ENCODE measurements around the gene TMTC1.
"Not testable (repeated sequence)": the region's sequence is repeated elsewhere in the genome, so short reads cannot be mapped to it uniquely, and the experiment has no call there.

TMTC1 gene

GRCh38 chr12:29660847-29661246 lies 122.9 kb downstream of the TMTC1 start:
- no peak for DNase-seq

GRCh38 chr12:29656762-29657538 lies 126.8 kb downstream of the TMTC1 start:
- DNase-seq = no peak

- no peak for DNase-seq
These were observed 127.9 kb downstream of the TMTC1 start for GRCh38 chr12:29655861-29656260.

- no peak for DNase-seq
These were observed 130.5 kb downstream of the TMTC1 start for GRCh38 chr12:29653286-29653685.

- DNase-seq = no peak
These were observed 133.4 kb downstream of the TMTC1 start for GRCh38 chr12:29650371-29650770.

- no peak for DNase-seq
These were observed 134.0 kb downstream of the TMTC1 start for GRCh38 chr12:29649722-29650121.

GRCh38 chr12:29644536-29645162 lies 139.1 kb downstream of the TMTC1 start:
- DNase-seq = no peak

GRCh38 chr12:29640589-29641345 lies 143.0 kb downstream of the TMTC1 start:
- DNase-seq = no peak

- no peak for DNase-seq
These were observed 143.7 kb downstream of the TMTC1 start for GRCh38 chr12:29639893-29640495.

GRCh38 chr12:29638528-29638927 lies 145.2 kb downstream of the TMTC1 start:
- no peak for DNase-seq

- no peak for DNase-seq
These were observed 149.7 kb downstream of the TMTC1 start for GRCh38 chr12:29634057-29634456.

GRCh38 chr12:29630164-29630563 lies 153.6 kb downstream of the TMTC1 start:
- not testable (repeated sequence) for DNase-seq

GRCh38 chr12:29627221-29627620 lies 156.5 kb downstream of the TMTC1 start:
- DNase-seq = no peak

GRCh38 chr12:29625359-29625953 lies 158.3 kb downstream of the TMTC1 start:
- no peak for DNase-seq

- no peak for DNase-seq
These were observed 161.5 kb downstream of the TMTC1 start for GRCh38 chr12:29622251-29622650.

GRCh38 chr12:29620030-29620429 lies 163.7 kb downstream of the TMTC1 start:
- no peak for DNase-seq

GRCh38 chr12:29617407-29617803 lies 166.3 kb downstream of the TMTC1 start:
- DNase-seq = no peak

GRCh38 chr12:29616664-29617406 lies 166.9 kb downstream of the TMTC1 start:
- DNase-seq = no peak

GRCh38 chr12:29614694-29615325 lies 168.9 kb downstream of the TMTC1 start:
- DNase-seq = no peak

GRCh38 chr12:29612912-29613311 lies 170.8 kb downstream of the TMTC1 start:
- no peak for DNase-seq

GRCh38 chr12:29611906-29612305 lies 171.8 kb downstream of the TMTC1 start:
- DNase-seq = no peak

Measured in activated naive CD4-positive, alpha-beta T cell treated with Interleukin-2 at 50 U/mL for 16 hours (primary cell).